ENCODE data around the gene MS4A14. TPM values are rescaled to one million over a fixed set of nuclear protein-coding genes. Genes with fewer than 3 reads are reported as not detected.

The MS4A14 gene
- total RNA-seq, 4 donors from 2014 or later, result 1.3 to 2.4 (median 1.6) TPM

DNA sequence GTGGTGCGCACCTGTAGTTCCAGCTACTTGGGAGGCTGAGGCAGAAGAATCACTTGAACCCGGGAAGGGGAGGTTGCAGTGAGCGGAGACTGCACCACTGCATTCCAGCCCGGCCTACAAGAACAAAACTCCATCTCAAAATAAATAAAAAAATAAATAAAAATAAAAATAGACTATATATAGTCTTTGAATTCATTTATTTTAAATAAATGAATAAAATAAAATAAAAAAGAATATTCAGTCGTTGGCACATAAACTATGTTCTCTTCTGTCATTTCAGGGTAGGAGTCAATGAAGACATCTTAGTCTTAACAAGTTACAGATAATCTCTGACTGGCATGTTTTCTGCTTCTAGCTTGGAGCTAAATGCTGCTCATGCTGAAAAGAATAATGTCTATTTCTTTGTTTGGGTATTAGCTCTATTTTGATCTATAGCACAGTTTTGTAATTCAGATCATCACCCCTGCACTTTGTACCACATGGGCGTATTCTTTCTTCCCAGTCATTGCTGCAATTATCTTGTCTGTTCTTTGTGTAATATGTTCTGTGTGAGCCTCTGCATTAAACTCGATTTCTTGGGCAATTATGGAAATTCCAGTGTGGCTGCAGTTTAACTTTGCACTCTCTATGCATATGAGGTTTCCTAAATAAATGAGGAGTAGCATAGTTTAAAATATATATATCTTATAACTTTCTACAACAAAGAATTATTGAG lies 1.4 kb upstream of the MS4A14 start:
- H3K36me3 ChIP-seq, result no peaks in the 10 kb centered on the region
- WGBS, 2 donors (ENCODE audit: low coverage in 1 of 2), result 68 to 73% methylated on average over 3 to 5 of the region's 7 CpGs
- H3K27ac ChIP-seq, result no peak overlapping the region
- ATAC-seq, result no peak
- no peaks in the 10 kb centered on the region for H3K4me1 ChIP-seq
- H3K9me3 ChIP-seq, result no peaks in the 10 kb centered on the region
- no peak for TF ChIP-seq EP300 (IDR thresholded peaks at IDR 0.05)
- TF ChIP-seq, protein P1, sequence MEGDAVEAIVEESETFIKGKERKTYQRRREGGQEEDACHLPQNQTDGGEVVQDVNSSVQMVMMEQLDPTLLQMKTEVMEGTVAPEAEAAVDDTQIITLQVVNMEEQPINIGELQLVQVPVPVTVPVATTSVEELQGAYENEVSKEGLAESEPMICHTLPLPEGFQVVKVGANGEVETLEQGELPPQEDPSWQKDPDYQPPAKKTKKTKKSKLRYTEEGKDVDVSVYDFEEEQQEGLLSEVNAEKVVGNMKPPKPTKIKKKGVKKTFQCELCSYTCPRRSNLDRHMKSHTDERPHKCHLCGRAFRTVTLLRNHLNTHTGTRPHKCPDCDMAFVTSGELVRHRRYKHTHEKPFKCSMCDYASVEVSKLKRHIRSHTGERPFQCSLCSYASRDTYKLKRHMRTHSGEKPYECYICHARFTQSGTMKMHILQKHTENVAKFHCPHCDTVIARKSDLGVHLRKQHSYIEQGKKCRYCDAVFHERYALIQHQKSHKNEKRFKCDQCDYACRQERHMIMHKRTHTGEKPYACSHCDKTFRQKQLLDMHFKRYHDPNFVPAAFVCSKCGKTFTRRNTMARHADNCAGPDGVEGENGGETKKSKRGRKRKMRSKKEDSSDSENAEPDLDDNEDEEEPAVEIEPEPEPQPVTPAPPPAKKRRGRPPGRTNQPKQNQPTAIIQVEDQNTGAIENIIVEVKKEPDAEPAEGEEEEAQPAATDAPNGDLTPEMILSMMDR (IDR thresholded peaks at IDR 0.05), result no peak
- no peak for TF ChIP-seq POLR2A (IDR thresholded peaks at IDR 0.05)
- no peak for TF ChIP-seq POLR2AphosphoS5 (IDR thresholded peaks at IDR 0.05)
- no peaks in the 10 kb centered on the region for H3K27me3 ChIP-seq
- no peak overlapping the region for H3K4me3 ChIP-seq

DNA sequence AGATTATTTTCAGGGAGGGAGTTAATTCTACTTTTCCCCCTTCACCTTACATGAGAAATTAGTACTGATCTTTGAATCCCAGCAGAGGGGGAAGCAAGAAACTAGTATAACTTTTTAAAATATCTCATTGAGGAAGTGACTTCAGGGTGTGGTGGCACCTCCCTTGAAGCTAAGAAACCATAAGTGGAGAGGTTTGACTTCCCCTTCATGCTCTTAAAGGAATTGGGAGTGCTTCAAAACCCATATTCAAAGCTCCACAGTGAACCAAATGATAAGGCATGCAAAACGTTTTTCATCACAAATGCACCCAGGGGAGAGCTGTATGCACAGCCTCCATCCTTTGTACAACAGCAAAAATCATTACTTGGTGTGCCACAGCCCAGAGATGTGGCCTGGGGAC lies 540 bp downstream of the MS4A14 start:
- H3K4me3 ChIP-seq, result no peak overlapping the region
- no peak for ATAC-seq
- WGBS, 2 donors (ENCODE audit: low coverage in 1 of 2), result 17% methylated on average over 1 of the region's 1 CpG; no CpG with 5 or more reads in 1 of the 2 donors
- H3K9me3 ChIP-seq, result no peaks in the 10 kb centered on the region
- H3K27ac ChIP-seq, result no peak overlapping the region
- H3K36me3 ChIP-seq, result no peaks in the 10 kb centered on the region
- no peaks in the 10 kb centered on the region for H3K27me3 ChIP-seq
- TF ChIP-seq EP300 (IDR thresholded peaks at IDR 0.05), result no peak
- TF ChIP-seq, protein P1 (IDR thresholded peaks at IDR 0.05), result no peak
- TF ChIP-seq POLR2A (IDR thresholded peaks at IDR 0.05), result no peak
- no peak for TF ChIP-seq POLR2AphosphoS5 (IDR thresholded peaks at IDR 0.05)
- no peaks in the 10 kb centered on the region for H3K4me1 ChIP-seq

DNA sequence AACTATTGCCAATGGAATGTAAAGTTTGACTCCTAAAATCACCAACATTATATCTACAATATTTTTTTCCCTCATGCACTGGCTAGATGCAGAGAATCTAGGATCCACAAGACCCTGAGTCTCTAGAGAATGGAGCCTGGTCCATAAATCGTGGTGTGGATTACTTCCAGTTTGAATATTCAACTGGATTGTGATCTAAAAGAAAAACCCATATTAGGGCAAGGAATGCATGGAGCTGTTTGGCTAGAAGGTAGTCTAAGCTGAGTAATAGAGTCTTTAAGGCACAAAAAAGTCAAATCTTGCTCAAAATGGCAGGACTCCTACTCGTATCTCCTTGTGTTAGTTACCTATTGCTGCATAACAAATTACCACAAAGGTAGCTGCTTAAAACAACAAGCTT lies 23.8 kb downstream of the MS4A14 start:
- ATAC-seq, result no peak
- Histone ChIP-seq H3K4me1 (no peaks in the 10 kb centered on the region), H3K36me3 (no peaks in the 10 kb centered on the region), H3K27ac (no peak overlapping the region), H3K27me3 (no peaks in the 10 kb centered on the region), H3K9me3 (peaks cover 0 to 14% (median 0%) of the 10 kb centered on the region in 3 donors), H3K4me3 (no peak overlapping the region)
- TF ChIP-seq EP300 (IDR thresholded peaks at IDR 0.05) (no peak), POLR2A (IDR thresholded peaks at IDR 0.05) (no peak), POLR2AphosphoS5 (IDR thresholded peaks at IDR 0.05) (no peak)
- TF ChIP-seq, protein P1 (IDR thresholded peaks at IDR 0.05), result no peak
- WGBS, 2 donors (ENCODE audit: low coverage in 1 of 2), result 13 to 67% methylated on average over 1 to 2 of the region's 2 CpGs

DNA sequence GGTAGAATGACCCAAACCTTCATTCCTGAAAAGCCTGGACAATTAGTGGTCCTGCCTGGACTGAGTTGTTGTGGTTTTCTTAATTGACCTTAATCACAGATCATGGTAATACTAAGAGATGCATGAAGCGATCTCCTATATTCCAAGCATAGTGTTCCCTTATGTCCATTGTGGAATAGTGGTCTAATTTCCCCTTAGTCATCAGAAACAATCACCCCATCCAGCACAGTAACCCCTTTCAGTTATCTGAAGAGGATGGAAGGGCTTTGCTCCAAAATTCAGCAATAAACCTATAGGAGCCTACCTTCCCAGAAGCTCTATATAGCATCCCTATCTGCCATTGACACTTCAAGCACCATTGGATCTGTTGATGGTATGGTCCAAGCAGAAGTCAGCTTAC lies 26.4 kb downstream of the MS4A14 start:
- no peak overlapping the region for H3K4me3 ChIP-seq
- no peaks in the 10 kb centered on the region for H3K27me3 ChIP-seq
- 67 to 100% methylated on average over 1 of the region's 1 CpG for whole genome bisulfite sequencing, 2 donors (ENCODE audit: low coverage in 1 of 2)
- no peaks in the 10 kb centered on the region for H3K4me1 ChIP-seq
- peaks cover 0 to 14% (median 0%) of the 10 kb centered on the region in 3 donors for H3K9me3 ChIP-seq
- no peaks in the 10 kb centered on the region for H3K36me3 ChIP-seq
- ATAC-seq, result no peak
- no peak for TF ChIP-seq POLR2A (IDR thresholded peaks at IDR 0.05)
- TF ChIP-seq EP300 (IDR thresholded peaks at IDR 0.05), result no peak
- TF ChIP-seq, protein P1 (IDR thresholded peaks at IDR 0.05), result no peak
- no peak for TF ChIP-seq POLR2AphosphoS5 (IDR thresholded peaks at IDR 0.05)
- H3K27ac ChIP-seq, result no peak overlapping the region

DNA sequence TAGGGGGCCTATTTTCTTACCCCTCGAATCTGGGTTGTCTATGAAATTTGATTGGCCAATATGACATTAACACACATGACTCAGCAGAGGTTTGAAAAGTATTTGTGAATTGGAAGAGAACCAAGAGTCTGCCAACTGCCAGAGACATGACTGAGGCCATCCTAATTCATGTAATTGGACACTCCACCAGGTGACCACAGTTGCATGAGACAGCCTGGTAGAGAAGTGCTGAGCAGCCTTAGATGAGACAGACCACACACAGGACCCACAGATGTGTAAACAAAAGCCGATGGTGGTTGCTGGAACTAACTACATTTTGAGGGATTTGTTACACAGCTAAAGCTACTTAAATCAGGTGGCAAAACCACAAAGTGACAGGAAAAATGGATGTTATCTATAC lies 32.3 kb downstream of the MS4A14 start:
- TF ChIP-seq EP300 (IDR thresholded peaks at IDR 0.05) (no peak), POLR2A (IDR thresholded peaks at IDR 0.05) (no peak), POLR2AphosphoS5 (IDR thresholded peaks at IDR 0.05) (no peak)
- TF ChIP-seq, protein P1 (IDR thresholded peaks at IDR 0.05), result no peak
- Histone ChIP-seq H3K4me1 (no peaks in the 10 kb centered on the region), H3K36me3 (no peaks in the 10 kb centered on the region), H3K4me3 (no peak overlapping the region), H3K27me3 (no peaks in the 10 kb centered on the region), H3K27ac (no peak overlapping the region), H3K9me3 (no peaks in the 10 kb centered on the region)
- no peak for ATAC-seq
- WGBS, 2 donors (ENCODE audit: low coverage in 1 of 2), result 38 to 55% methylated on average over 2 of the region's 2 CpGs

All from gastroesophageal sphincter (tissue), 4 donors.